Spleen (tissue), 7 donors: ENCODE data around the gene RBMS3.

Source experiments
- CTCF ChIP-seq, 11 experiments: fragments of 200-600 bp in 7 of 11; fragments of 450-650 bp in 4 of 11; sonication (generic) in 4 of 11; IDR thresholded peaks in 8 of 11; conservative IDR thresholded peaks in 3 of 11; 1 replicate in 7 of 11; 2 replicates in 4 of 11; pipeline versions ENCODE4 v1.4.0 to v1.8.0; 2016 to 2021; ENCODE audit warnings: antibody characterized with exemption in 11 of 11, inconsistent platforms in 4 of 11, mild to moderate bottlenecking in 1 of 11
- POLR2A ChIP-seq, 3 donors: fragments of 450-650 bp; IDR thresholded peaks; one replicate each; pipeline ENCODE4 v1.5.1; 2017; ENCODE audit warnings: antibody characterized with exemption in 3 of 3, mild to moderate bottlenecking in 1 of 3
- POLR2AphosphoS5 ChIP-seq, 3 donors: sonication (generic); formaldehyde crosslinking; IDR thresholded peaks; one replicate each; pipeline ENCODE4 v1.5.1; 2017; ENCODE audit warnings: antibody characterized with exemption in 3 of 3
- donor health status: DM: no; HTN: no; CAD: no; lungs with moderate emphysema.
- donor health status: DM: no; HTN: no; CAD: no.
- donor health status: DM: no; HTN: no; CAD: no.

GRCh38 chr3:29293421-29293820 lies 12.6 kb downstream of the RBMS3 start:
- TF ChIP-seq POLR2AphosphoS5 (IDR thresholded peaks at IDR 0.05) = no peak
- TF ChIP-seq POLR2A (IDR thresholded peaks at IDR 0.05) = no peak
- TF ChIP-seq CTCF (IDR thresholded peaks at IDR 0.05 in 8 of 11, conservative IDR thresholded peaks at IDR 0.05 in 3 of 11) = no peak
